BLaER1 treated with 17β-estradiol and CSF1 and Interleukin-3, amounts not matched to agents 10 nM and 100 nM (cell line): ENCODE results near the gene APBA2.
"Not testable (repeated sequence)": the region's sequence is repeated elsewhere in the genome, so short reads cannot be mapped to it uniquely, and the experiment has no call there.

Experiments used
- H3K27ac ChIP-seq, 11 experiments: shearing (Covaris generic); formaldehyde crosslinking; 2 replicates each; pipeline ENCODE4 v1.8.1; 2022
- H3K27me3 ChIP-seq, 11 experiments: shearing (Covaris generic); formaldehyde crosslinking; 2 replicates each; pipeline ENCODE4 v1.8.1; 2022
- H3K36me3 ChIP-seq, 11 experiments: shearing (Covaris generic); formaldehyde crosslinking; 2 replicates each; pipeline ENCODE4 v1.8.1; 2022
- H3K4me1 ChIP-seq, 10 experiments: shearing (Covaris generic); formaldehyde crosslinking; 2 replicates each; pipeline ENCODE4 v1.8.1; 2022
- H3K4me2 ChIP-seq, 11 experiments: shearing (Covaris generic); formaldehyde crosslinking; 2 replicates each; pipeline ENCODE4 v1.8.1; 2022
- H3K4me3 ChIP-seq, 10 experiments: shearing (Covaris generic); formaldehyde crosslinking; 2 replicates each; pipeline ENCODE4 v1.8.1; 2022
- H3K9ac ChIP-seq, 11 experiments: shearing (Covaris generic); formaldehyde crosslinking; 2 replicates each; pipeline ENCODE4 v1.8.1; 2022
- H3K9me3 ChIP-seq, 11 experiments: shearing (Covaris generic); formaldehyde crosslinking; replicated peaks in 1 of 11; 2 replicates each; pipeline ENCODE4 v1.8.1; 2022
- H4K20me1 ChIP-seq, 11 experiments: shearing (Covaris generic); formaldehyde crosslinking; 2 replicates each; pipeline ENCODE4 v1.8.1; 2022
- Cebpa-rat ChIP-seq, 11 experiments: shearing (Covaris generic); IDR thresholded peaks; 2 replicates each; pipeline ENCODE4 v1.8.1; 2022

The APBA2 gene

GRCh38 chr15:28885630-28886430, at the start of gene APBA2:
Gene APBA2 (plus strand): TSS chr15:28885974. CDS start chr15:29053885, 167,911 bp downstream.
- Histone ChIP-seq H4K20me1 (peaks cover 0 to 19% (median 0%) of the 10 kb centered on the region in 11 experiments; a peak in 7 of 22 replicates), H3K4me2 (peak within 1 kb of the TSS; percentile 77 to 93 (median 91)), H3K4me1 (peaks cover 40 to 72% (median 66%) of the 10 kb centered on the region in 10 experiments), H3K9ac (peak within 1 kb of the TSS; percentile 67 to 87 (median 82); a peak in 21 of 22 replicates), H3K9me3 (peaks cover 0 to 10% (median 0%) of the 10 kb centered on the region in 11 experiments; a peak in 6 of 22 replicates), H3K36me3 (no peaks in the 10 kb centered on the region), H3K27ac (peak within 1 kb of the TSS in 10 of 11 experiments; percentile 40 to 85 (median 82); a peak in 20 of 22 replicates), H3K4me3 (peak within 1 kb of the TSS; percentile 60 to 77 (median 69)), H3K27me3 (peaks cover 0 to 22% (median 0%) of the 10 kb centered on the region in 11 experiments; a peak in 5 of 22 replicates)
- TF ChIP-seq Cebpa-rat (IDR thresholded peaks at IDR 0.05), result no peak

- not testable (repeated sequence) for H3K27ac ChIP-seq, H4K20me1 ChIP-seq, H3K36me3 ChIP-seq, H3K27me3 ChIP-seq, H3K4me2 ChIP-seq, H3K4me1 ChIP-seq, H3K9me3 ChIP-seq, H3K4me3 ChIP-seq, H3K9ac ChIP-seq
Observed at GRCh38 chr15:28840285-28840684, 45.5 kb upstream of the APBA2 start.

GRCh38 chr15:28842210-28842609, 43.6 kb upstream of the APBA2 start:
- not testable (repeated sequence) for H4K20me1 ChIP-seq, H3K36me3 ChIP-seq, H3K9me3 ChIP-seq, H3K27ac ChIP-seq, H3K4me2 ChIP-seq, H3K4me1 ChIP-seq, H3K4me3 ChIP-seq, H3K9ac ChIP-seq, H3K27me3 ChIP-seq

- not testable (repeated sequence) for H3K4me1 ChIP-seq, H3K27ac ChIP-seq, H3K27me3 ChIP-seq, H3K9ac ChIP-seq, H3K36me3 ChIP-seq, H4K20me1 ChIP-seq, H3K4me3 ChIP-seq, H3K9me3 ChIP-seq, H3K4me2 ChIP-seq
Observed at GRCh38 chr15:28843520-28843919, 42.3 kb upstream of the APBA2 start.

GRCh38 chr15:28844147-28844546, 41.6 kb upstream of the APBA2 start:
- not testable (repeated sequence) for H3K9me3 ChIP-seq, H3K4me2 ChIP-seq, H3K9ac ChIP-seq, H3K27me3 ChIP-seq, H3K36me3 ChIP-seq, H3K27ac ChIP-seq, H4K20me1 ChIP-seq, H3K4me3 ChIP-seq, H3K4me1 ChIP-seq

GRCh38 chr15:28847247-28847646, 38.5 kb upstream of the APBA2 start:
- H3K4me3 ChIP-seq, H3K4me2 ChIP-seq: not testable (repeated sequence)
- peaks cover 0 to 12% (median 0%) of the 10 kb centered on the region in 11 experiments; a peak in 5 of 22 replicates for H3K9me3 ChIP-seq

GRCh38 chr15:28847959-28848358, 37.8 kb upstream of the APBA2 start:
- H3K9me3 ChIP-seq, result peaks cover 0 to 12% (median 0%) of the 10 kb centered on the region in 11 experiments; a peak in 5 of 22 replicates
- not testable (repeated sequence) for H3K27ac ChIP-seq, H3K27me3 ChIP-seq, H3K4me1 ChIP-seq, H3K4me3 ChIP-seq, H3K36me3 ChIP-seq, H3K9ac ChIP-seq, H4K20me1 ChIP-seq, H3K4me2 ChIP-seq

More at GRCh38 chr15:28847247-28847646, 38.5 kb upstream of the APBA2 start:
- not testable (repeated sequence) for H3K27me3 ChIP-seq, H3K4me1 ChIP-seq, H3K9ac ChIP-seq, H3K36me3 ChIP-seq, H4K20me1 ChIP-seq, H3K27ac ChIP-seq

GRCh38 chr15:28848521-28848920, 37.3 kb upstream of the APBA2 start, which contains the start of gene GOLGA6L7:
Gene GOLGA6L7 (minus strand): TSS chr15:28848644. CDS start chr15:28848549, 95 bp downstream.
- H3K36me3 ChIP-seq, H3K27me3 ChIP-seq, H3K4me2 ChIP-seq: not testable (repeated sequence)

GRCh38 chr15:28849271-28849670, 36.5 kb upstream of the APBA2 start:
- not testable (repeated sequence) for H3K4me1 ChIP-seq, H3K4me2 ChIP-seq, H4K20me1 ChIP-seq, H3K9ac ChIP-seq, H3K4me3 ChIP-seq, H3K27ac ChIP-seq, H3K27me3 ChIP-seq, H3K36me3 ChIP-seq
- peaks cover 0 to 12% (median 0%) of the 10 kb centered on the region in 11 experiments; a peak in 5 of 22 replicates for H3K9me3 ChIP-seq

More at GRCh38 chr15:28848521-28848920, 37.3 kb upstream of the APBA2 start, which contains the start of gene GOLGA6L7:
- not testable (repeated sequence) for H3K4me3 ChIP-seq, H3K9ac ChIP-seq, H3K27ac ChIP-seq, H3K4me1 ChIP-seq, H4K20me1 ChIP-seq
- peaks cover 0 to 12% (median 0%) of the 10 kb centered on the region in 11 experiments; a peak in 5 of 22 replicates for H3K9me3 ChIP-seq

- not testable (repeated sequence) for H3K36me3 ChIP-seq, H3K9ac ChIP-seq, H4K20me1 ChIP-seq, H3K4me2 ChIP-seq, H3K4me3 ChIP-seq, H3K27ac ChIP-seq, H3K27me3 ChIP-seq, H3K4me1 ChIP-seq
- H3K9me3 ChIP-seq, result peaks cover 0 to 12% (median 0%) of the 10 kb centered on the region in 11 experiments; a peak in 5 of 22 replicates
Observed at GRCh38 chr15:28849766-28850165, 36.0 kb upstream of the APBA2 start.

GRCh38 chr15:28853654-28854053, 32.1 kb upstream of the APBA2 start:
- H3K4me3 ChIP-seq, H3K27ac ChIP-seq, H3K36me3 ChIP-seq, H4K20me1 ChIP-seq, H3K4me1 ChIP-seq, H3K4me2 ChIP-seq, H3K27me3 ChIP-seq, H3K9ac ChIP-seq, H3K9me3 ChIP-seq: not testable (repeated sequence)

- H3K27ac ChIP-seq, H3K4me2 ChIP-seq, H3K4me1 ChIP-seq, H4K20me1 ChIP-seq, H3K9ac ChIP-seq, H3K36me3 ChIP-seq, H3K27me3 ChIP-seq, H3K4me3 ChIP-seq, H3K9me3 ChIP-seq: not testable (repeated sequence)
Observed at GRCh38 chr15:28854578-28854977, 31.2 kb upstream of the APBA2 start.
